ENCODE results near the gene HES2.
"Not testable (repeated sequence)": the region's sequence is repeated elsewhere in the genome, so short reads cannot be mapped to it uniquely, and the experiment has no call there.

The HES2 gene

GRCh38 chr1:6365047-6365446 lies 54.7 kb downstream of the HES2 start:
- no peaks in the 10 kb centered on the region for H3K79me2 ChIP-seq
- H3K4me2 ChIP-seq (ENCODE audit: low read length): no peak overlapping the region
- H3K36me3 ChIP-seq (ENCODE audit: control insufficient read depth, insufficient read depth, low read length): no peaks in the 10 kb centered on the region
- H3K9ac ChIP-seq: no peak overlapping the region
- H3K4me3 ChIP-seq (ENCODE audit: low read depth, low read length): no peak overlapping the region
- no peak for TF ChIP-seq CTCF (IDR thresholded peaks at IDR 0.05)
- H3K27me3 ChIP-seq (ENCODE audit: control insufficient read depth, insufficient read depth, low read length): no peaks in the 10 kb centered on the region
- H3K9me3 ChIP-seq (ENCODE audit: control insufficient read depth, low read length): no peaks in the 10 kb centered on the region
- peaks cover 7% of the 10 kb centered on the region for H3K4me1 ChIP-seq
- H2AFZ ChIP-seq: no peak overlapping the region
- H3K27ac ChIP-seq: no peak overlapping the region

- H3K36me3 ChIP-seq (ENCODE audit: control insufficient read depth, insufficient read depth, low read length); H3K9me3 ChIP-seq (ENCODE audit: control insufficient read depth, low read length); H3K9ac ChIP-seq; H3K27ac ChIP-seq; H2AFZ ChIP-seq; H3K79me2 ChIP-seq; H3K4me2 ChIP-seq (ENCODE audit: low read length); H3K27me3 ChIP-seq (ENCODE audit: control insufficient read depth, insufficient read depth, low read length); H3K4me3 ChIP-seq (ENCODE audit: low read depth, low read length): not testable (repeated sequence)
- peaks cover 23% of the 10 kb centered on the region for H3K4me1 ChIP-seq
- TF ChIP-seq CTCF (IDR thresholded peaks at IDR 0.05): peak; percentile 54
These were observed 56.4 kb downstream of the HES2 start for GRCh38 chr1:6363085-6363884.
